ENCODE measurements around the gene NMT1. TPM values are rescaled to one million over a fixed set of nuclear protein-coding genes. Genes with fewer than 3 reads are reported as not detected.

The NMT1 gene
- total RNA-seq, 1 donor from 2014 or later: 97.9 TPM

- peaks cover 57% of the 10 kb centered on the region for H3K4me1 Mint-ChIP-seq (ENCODE audit: unreplicated experiment)
- H3K9me3 Mint-ChIP-seq (ENCODE audit: unreplicated experiment): no peaks in the 10 kb centered on the region
- H3K4me3 Mint-ChIP-seq (ENCODE audit: unreplicated experiment): peak within 1 kb of the TSS; percentile 87
- H3K27me3 Mint-ChIP-seq (ENCODE audit: unreplicated experiment): no peaks in the 10 kb centered on the region
- no peaks in the 10 kb centered on the region for H3K36me3 Mint-ChIP-seq (ENCODE audit: unreplicated experiment)
- no peak for TF ChIP-seq CTCF (IDR thresholded peaks at IDR 0.05)
- peak within 1 kb of the TSS; percentile 90 for H3K27ac Mint-ChIP-seq (ENCODE audit: unreplicated experiment)
- peak; percentile 91 for DNase-seq (ENCODE audit: extremely low spot score, unreplicated experiment)
These were observed 71.1 kb downstream of the NMT1 start, which contains the start of gene PLCD3 for GRCh38 chr17:45132320-45132571. Gene PLCD3, minus strand, starts transcription at chr17:45132515. Its CDS starts 105 bp downstream, at chr17:45132410.

- Mint-ChIP-seq H3K27ac (ENCODE audit: unreplicated experiment) (peak overlapping the region; percentile 90), H3K9me3 (ENCODE audit: unreplicated experiment) (no peaks in the 10 kb centered on the region), H3K4me1 (ENCODE audit: unreplicated experiment) (peaks cover 52% of the 10 kb centered on the region), H3K4me3 (ENCODE audit: unreplicated experiment) (peak overlapping the region; percentile 87), H3K36me3 (ENCODE audit: unreplicated experiment) (no peaks in the 10 kb centered on the region), H3K27me3 (ENCODE audit: unreplicated experiment) (no peaks in the 10 kb centered on the region)
- DNase-seq (ENCODE audit: extremely low spot score, unreplicated experiment): peak; percentile 92
- peak; percentile 87 for TF ChIP-seq CTCF (IDR thresholded peaks at IDR 0.05)
These were observed 71.7 kb downstream of the NMT1 start for GRCh38 chr17:45132572-45133463.

- TF ChIP-seq CTCF (IDR thresholded peaks at IDR 0.05): peak; percentile 100
- Mint-ChIP-seq H3K27me3 (ENCODE audit: unreplicated experiment) (no peaks in the 10 kb centered on the region), H3K9me3 (ENCODE audit: unreplicated experiment) (no peaks in the 10 kb centered on the region), H3K4me3 (ENCODE audit: unreplicated experiment) (peak within 1 kb of the TSS; percentile 76), H3K27ac (ENCODE audit: unreplicated experiment) (peak within 1 kb of the TSS; percentile 38), H3K4me1 (ENCODE audit: unreplicated experiment) (peaks cover 27% of the 10 kb centered on the region), H3K36me3 (ENCODE audit: unreplicated experiment) (no peaks in the 10 kb centered on the region)
- DNase-seq (ENCODE audit: extremely low spot score, unreplicated experiment): peak; percentile 99
These were observed 74.3 kb downstream of the NMT1 start, which contains the start of gene ACBD4 for GRCh38 chr17:45135192-45135977. Gene ACBD4, plus strand, starts transcription at chr17:45135687. Its CDS starts 458 bp downstream, at chr17:45136145.

- no peak for DNase-seq (ENCODE audit: extremely low spot score, unreplicated experiment)
- H3K27ac Mint-ChIP-seq (ENCODE audit: unreplicated experiment): peak overlapping the region; percentile 38
- no peaks in the 10 kb centered on the region for H3K9me3 Mint-ChIP-seq (ENCODE audit: unreplicated experiment)
- H3K4me1 Mint-ChIP-seq (ENCODE audit: unreplicated experiment): peaks cover 19% of the 10 kb centered on the region
- H3K27me3 Mint-ChIP-seq (ENCODE audit: unreplicated experiment): no peaks in the 10 kb centered on the region
- H3K4me3 Mint-ChIP-seq (ENCODE audit: unreplicated experiment): peak overlapping the region; percentile 76
- no peaks in the 10 kb centered on the region for H3K36me3 Mint-ChIP-seq (ENCODE audit: unreplicated experiment)
- TF ChIP-seq CTCF (IDR thresholded peaks at IDR 0.05): no peak
These were observed 75.1 kb downstream of the NMT1 start for GRCh38 chr17:45135978-45136791.
